GM19238 (cell line): ENCODE data around the gene CTAGE6.
"Not testable (repeated sequence)": the region's sequence is repeated elsewhere in the genome, so short reads cannot be mapped to it uniquely, and the experiment has no call there.

Experiments
- DNase-seq: peaks from one replicate; pipeline ENCODE4 v3.0.0; 2011; ENCODE audit warnings: low spot score; ENCODE audit not compliant: insufficient read length

Gene CTAGE6

GRCh38 chr7:143720335-143720734 lies 37.2 kb downstream of the CTAGE6 start:
- DNase-seq: not testable (repeated sequence)

DNA sequence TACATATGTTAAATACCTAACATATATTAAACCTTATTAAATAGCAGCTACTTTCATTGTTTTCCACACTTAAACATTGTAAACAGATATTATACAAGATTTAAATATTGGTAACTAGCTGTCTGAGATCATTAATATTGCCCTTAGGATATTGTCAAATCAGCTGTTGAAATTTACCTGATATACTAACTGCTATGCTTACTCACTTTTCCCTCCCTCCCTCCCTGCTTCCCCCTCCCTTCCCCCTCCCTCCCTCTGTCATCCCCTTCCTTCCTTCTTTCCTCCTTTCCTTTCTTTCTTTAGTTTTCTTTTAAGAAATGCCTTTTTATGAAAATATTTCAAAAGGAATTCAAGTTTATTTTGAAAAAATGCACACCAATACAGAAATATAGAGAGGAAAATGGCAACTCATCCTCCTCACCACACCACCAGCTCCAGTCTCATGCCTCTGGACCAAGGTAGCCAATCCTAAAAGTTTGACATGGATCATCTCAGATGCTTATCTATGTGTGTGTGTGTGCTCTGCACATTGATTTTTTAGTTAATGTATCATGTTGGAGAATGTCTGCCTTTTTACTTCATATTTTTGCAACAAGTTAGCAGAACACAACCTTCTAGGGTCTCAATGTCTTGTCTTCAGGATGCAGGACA lies 41.8 kb downstream of the CTAGE6 start:
- not testable (repeated sequence) for DNase-seq

GRCh38 chr7:143714581-143715454 lies 42.7 kb downstream of the CTAGE6 start:
- DNase-seq: not testable (repeated sequence)

GRCh38 chr7:143712381-143712780 lies 45.1 kb downstream of the CTAGE6 start:
- DNase-seq: not testable (repeated sequence)

DNA sequence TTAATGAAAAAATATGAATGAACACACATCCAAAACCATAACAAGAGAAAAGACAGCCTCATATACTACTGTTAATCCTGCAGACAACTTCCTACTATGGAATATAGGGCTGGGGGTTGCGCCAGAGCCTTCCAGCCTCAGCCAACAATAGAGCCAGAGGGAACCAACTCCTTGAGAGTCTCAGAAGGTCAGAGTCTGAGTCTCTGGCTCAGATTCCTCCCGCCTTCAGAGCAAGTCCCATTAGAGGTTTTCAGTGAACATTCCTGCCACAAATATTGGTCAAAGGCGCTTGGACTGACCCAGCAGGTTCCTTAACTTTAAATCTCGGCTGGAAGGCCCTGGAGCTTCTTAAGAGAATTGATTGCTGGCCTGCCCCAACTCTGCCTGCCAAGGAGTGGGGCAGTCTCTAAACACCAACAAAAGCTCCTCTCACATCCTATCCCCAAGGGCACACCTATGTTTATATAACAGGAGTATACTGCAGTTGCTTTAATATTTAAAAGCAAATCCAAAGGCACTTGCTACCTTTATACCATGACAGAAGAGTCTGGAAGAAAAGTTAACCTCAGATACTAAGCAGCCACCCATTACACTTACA lies 45.7 kb downstream of the CTAGE6 start:
- DNase-seq: not testable (repeated sequence)

GRCh38 chr7:143709895-143710294 lies 47.6 kb downstream of the CTAGE6 start:
- DNase-seq: not testable (repeated sequence)
